Tibial nerve (tissue), 3 donors: Measurements from ENCODE around the gene ARMH3.

ENCODE experiments used
- CTCF ChIP-seq, 5 experiments: fragments of 200-600 bp in 3 of 5; fragments of 450-650 bp in 2 of 5; sonication (generic) in 3 of 5; IDR thresholded peaks; one replicate each; pipeline ENCODE4 v1.5.1; 2016 to 2019; ENCODE audit warnings: antibody characterized with exemption in 5 of 5, mild to moderate bottlenecking in 3 of 5, moderate library complexity in 2 of 5
- POLR2A ChIP-seq, 2 donors: fragments of 450-650 bp; IDR thresholded peaks; one replicate each; pipeline ENCODE4 v1.6.1; 2017; ENCODE audit warnings: antibody characterized with exemption in 2 of 2, mild to moderate bottlenecking in 2 of 2, moderate library complexity in 2 of 2

DNA sequence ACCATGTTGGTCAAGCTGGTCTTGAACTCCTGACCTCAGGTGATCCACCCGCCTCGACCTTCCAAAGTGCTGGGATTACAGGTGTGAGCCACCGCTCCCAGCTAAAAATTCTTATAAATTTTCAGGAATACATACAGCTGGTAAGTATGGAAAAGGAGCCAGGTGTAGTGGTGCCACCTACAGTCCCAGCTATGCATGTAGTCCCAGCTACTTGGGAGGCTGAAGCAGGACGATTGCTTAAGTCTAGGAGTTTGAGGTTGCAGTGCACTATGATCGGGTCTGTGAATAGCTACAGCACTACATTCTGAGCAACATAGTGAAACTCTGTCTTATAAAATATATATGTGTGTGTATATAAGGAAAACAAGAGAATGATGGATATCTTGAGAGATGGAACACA lies 45.2 kb upstream of the ARMH3 start:
- TF ChIP-seq CTCF (IDR thresholded peaks at IDR 0.05), result no peak
- TF ChIP-seq POLR2A (IDR thresholded peaks at IDR 0.05), result no peak
